OCI-LY7 (cell line): Measurements from ENCODE around the gene TMEM167A.

Experiments used
- CTCF ChIP-seq: fragments of 200-600 bp; sonication (generic); conservative IDR thresholded peaks from 2 replicates; pipeline ENCODE4 v1.5.1; 2014; ENCODE audit warnings: mild to moderate bottlenecking, antibody characterized with exemption, low read length, moderate library complexity, mixed read lengths
- EZH2phosphoT487 ChIP-seq: fragments of 200-600 bp; sonication (generic); IDR thresholded peaks from 2 replicates; pipeline ENCODE4 v1.6.1; 2018; ENCODE audit warnings: low read depth, borderline replicate concordance, mild to moderate bottlenecking, mixed run types, antibody characterized with exemption, low read length, moderate library complexity, mixed read lengths

DNA sequence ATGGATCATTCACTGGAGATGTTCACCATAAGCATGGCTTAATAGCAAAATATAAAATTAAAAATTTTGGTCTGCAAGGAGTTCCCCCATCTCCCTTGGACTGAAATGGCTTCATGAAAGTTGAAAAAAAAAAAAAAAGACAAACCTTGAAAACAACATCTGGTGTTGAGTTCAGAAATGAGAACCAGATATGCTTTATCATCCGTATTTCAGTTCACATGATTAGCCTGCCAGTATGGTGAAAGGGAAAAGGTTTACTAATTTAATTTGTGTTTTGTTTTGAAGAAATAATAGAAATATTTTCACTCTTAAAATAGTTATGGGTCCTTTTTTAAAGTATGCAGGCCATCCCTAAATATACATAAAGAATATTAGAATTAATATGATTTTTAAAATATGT, 67.8 kb downstream of the TMEM167A start:
- TF ChIP-seq CTCF (no peak), EZH2phosphoT487 (no peak)
